ENCODE data around the gene BATF2.
"Not testable (repeated sequence)": the region's sequence is repeated elsewhere in the genome, so short reads cannot be mapped to it uniquely, and the experiment has no call there.

Gene BATF2, protein sequence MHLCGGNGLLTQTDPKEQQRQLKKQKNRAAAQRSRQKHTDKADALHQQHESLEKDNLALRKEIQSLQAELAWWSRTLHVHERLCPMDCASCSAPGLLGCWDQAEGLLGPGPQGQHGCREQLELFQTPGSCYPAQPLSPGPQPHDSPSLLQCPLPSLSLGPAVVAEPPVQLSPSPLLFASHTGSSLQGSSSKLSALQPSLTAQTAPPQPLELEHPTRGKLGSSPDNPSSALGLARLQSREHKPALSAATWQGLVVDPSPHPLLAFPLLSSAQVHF

DNA sequence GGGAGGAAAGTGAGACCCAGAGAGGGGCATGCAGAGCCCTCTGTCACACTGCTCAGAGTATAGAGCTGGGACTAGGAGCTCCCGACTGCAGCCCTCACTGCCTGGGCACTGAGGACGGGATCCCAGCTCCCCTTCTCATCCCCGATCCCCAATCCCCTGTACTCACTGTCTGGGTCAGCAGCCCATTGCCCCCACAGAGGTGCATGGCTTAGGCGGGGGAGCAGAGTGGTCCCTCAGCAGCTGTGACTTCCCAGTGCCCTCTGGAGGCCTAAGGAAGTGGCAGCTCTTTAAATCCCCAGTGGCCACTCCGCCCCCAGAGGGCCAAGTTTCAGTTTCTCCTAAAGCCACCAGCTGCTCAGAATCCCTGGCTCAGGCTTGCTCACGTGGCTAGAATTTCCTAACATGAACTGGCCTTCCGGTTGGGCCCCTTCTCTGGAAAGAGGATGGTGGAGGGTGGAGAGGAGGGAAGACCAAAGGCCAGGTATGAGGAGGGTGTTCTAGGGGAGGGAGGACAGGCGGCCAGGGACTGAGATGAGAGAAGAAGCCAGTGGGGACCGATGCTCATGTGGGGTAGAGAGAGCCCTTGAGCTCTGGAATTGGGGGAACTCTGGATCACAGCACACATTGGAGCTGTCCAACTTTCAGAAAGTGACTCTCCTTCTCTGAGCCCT lies at the start of gene BATF2:
BATF2 (minus strand) TSS at position 262 of the 671 bp plus-strand sequence; CDS start at position 205, 57 bp downstream.
- no peak for DNase-seq (ENCODE audit: low spot score)

DNA sequence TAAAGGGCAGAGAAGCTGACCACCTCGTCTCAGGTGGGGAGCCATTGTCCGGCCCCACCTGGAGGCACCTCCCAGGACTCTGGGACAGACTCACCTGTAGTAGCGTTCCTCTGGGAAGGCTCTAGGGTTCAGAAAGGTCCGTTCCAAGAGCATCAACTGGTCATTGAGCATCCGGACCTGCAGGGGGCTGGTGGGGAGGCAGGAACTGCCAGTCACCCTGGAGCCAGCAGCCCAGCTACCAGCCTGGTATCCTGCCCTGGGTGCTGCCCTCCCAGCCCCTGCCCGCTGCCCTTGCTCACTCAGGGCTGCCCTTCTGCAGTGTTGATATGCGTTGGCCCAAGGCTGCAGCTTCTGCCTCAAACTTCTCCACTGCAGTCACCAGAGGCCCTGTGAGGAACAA lies 49.0 kb upstream of the BATF2 start:
- DNase-seq (ENCODE audit: low spot score): no peak

- no peak for DNase-seq (ENCODE audit: low spot score)
Observed at GRCh38 chr11:65045061-65045460, 48.3 kb upstream of the BATF2 start.

DNA sequence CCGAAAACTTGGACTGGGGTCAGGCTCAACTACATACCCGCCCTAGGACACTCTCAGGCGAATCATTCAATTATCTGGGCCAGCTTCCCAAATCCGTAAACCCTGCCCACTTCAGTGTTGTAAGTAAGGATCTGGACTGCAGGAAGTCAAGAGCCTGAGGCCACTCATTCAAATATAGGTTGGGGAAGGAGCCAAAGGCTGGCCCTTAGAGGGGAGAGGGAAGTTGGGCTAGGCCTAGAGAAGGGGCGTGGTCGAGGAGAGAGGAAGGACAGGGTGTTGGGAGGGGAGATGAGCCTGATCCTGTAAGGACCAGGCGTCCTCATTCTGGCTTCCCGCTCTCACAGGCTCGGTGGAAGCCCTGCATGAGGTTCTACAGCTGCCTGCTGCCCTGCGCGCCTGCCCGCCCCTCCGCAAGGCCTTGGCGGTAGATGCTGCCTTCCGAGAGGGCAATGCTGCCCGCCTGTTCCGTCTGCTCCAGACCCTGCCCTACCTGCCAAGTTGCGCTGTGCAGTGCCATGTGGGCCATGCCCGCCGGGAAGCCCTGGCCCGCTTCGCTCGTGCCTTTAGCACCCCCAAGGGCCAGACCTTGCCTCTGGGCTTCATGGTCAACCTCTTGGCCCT lies 47.2 kb upstream of the BATF2 start:
- DNase-seq (ENCODE audit: low spot score): no peak

DNA sequence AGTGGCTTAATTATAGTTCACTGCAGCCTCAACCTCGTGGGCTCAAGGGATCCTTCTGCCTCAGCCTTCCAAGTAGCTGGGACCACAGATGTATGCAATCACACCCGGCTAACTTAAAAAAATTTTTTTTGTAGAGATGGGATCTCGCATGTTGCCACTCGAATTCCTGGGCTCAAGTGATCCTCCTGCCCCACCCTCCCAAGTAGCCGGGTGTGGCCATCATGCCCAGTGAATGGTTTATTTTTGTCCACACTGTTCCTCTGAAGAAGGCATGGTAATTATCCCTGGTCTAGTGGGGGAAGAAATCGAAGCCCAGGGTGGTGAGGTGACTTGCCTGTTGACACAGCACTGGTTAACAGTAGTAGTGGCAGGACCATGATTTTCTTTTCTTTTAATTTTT lies 46.1 kb upstream of the BATF2 start:
- no peak for DNase-seq (ENCODE audit: low spot score)

GRCh38 chr11:65040847-65041622 lies 44.3 kb upstream of the BATF2 start, which contains the start of gene SAC3D1:
Gene SAC3D1 (plus strand): TSS chr11:65041210. CDS start chr11:65041293, 83 bp downstream.
- peak; percentile 95 for DNase-seq (ENCODE audit: low spot score)

DNA sequence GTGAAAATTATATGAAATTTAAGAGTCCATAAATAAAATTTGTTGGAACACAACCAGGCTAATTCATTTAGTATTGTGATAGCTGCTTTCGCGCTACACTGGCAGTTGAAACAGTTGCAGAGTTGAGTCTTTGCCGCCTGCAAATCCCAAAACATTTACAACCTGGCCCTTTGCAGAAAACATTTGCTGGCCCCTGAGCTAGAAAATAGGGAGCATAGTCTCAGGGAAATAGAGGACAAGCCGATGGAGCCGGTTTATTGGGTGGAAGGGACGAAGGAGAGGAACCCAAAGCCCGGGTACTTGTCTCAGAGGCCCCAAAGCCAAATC lies 43.7 kb upstream of the BATF2 start:
- DNase-seq (ENCODE audit: low spot score): no peak

GRCh38 chr11:65036931-65037330 lies 40.2 kb upstream of the BATF2 start:
- DNase-seq (ENCODE audit: low spot score): no peak

- no peak for DNase-seq (ENCODE audit: low spot score)
Observed at GRCh38 chr11:65035579-65035978, 38.8 kb upstream of the BATF2 start.

DNA sequence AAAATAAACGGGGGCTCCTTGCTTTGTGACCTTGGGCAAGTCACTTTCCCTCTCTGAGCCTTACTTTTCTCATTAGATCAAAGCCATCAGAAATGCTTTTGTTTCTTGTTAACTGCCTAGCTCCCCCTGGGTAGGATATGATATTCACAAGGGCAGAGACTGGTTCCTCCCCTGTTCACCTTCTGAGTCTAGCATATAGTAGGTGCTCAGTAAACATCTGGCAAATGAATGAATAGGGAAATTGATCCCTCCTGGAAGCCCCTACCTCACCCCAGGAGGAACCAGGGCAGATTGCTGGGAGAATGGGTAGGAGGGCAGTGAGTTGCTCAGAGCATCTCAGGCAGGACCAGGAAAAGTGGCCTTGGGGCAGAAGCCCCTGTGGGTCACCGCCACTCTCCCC lies 37.7 kb upstream of the BATF2 start:
- no peak for DNase-seq (ENCODE audit: low spot score)

GRCh38 chr11:65032216-65032615 lies 35.4 kb upstream of the BATF2 start:
- no peak for DNase-seq (ENCODE audit: low spot score)

DNA sequence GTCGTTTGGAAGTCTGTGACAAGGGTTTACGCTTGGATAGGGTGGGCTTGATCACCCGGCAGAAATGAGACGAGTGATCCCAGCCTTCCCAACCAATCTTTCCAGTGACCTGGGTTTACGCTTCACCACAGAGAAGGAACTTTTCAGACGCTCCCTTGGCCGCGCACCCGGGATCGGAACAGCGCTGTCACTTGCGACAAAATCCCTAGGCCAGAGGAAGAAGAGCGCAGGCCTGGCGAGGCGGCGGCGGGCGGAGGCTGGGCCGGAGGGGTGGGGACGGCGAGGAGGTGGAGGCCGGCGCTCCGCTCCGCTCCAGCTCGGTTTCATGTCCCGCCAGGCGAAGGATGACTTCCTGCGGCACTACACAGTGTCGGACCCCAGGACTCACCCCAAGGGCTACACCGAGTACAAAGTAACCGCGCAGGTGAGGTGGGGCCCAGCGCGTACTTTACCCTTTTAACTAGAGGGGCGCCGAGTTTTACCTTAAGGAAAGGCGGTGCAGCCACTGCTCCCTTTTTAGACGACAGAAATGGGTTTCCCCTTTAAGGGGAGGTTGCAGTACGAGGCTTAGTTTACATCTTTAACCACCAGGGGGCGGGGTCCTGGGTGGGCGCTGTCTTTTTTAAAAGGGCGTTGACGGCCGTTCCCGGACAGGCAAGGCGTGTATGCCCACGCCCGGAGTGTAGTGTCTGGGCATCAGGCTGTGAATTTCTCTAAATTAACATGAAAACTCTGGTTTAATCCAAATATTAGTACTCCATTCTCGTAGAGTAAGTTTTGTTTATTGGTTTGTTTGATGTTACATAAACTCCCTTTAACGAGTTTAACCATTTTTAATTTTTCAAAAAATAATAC lies 30.7 kb upstream of the BATF2 start, which contains the start of gene SNX15:
SNX15 (plus strand) TSS at position 227 of the 855 bp plus-strand sequence; CDS start at position 326, 99 bp downstream.
- peak; percentile 97 for DNase-seq (ENCODE audit: low spot score)

DNA sequence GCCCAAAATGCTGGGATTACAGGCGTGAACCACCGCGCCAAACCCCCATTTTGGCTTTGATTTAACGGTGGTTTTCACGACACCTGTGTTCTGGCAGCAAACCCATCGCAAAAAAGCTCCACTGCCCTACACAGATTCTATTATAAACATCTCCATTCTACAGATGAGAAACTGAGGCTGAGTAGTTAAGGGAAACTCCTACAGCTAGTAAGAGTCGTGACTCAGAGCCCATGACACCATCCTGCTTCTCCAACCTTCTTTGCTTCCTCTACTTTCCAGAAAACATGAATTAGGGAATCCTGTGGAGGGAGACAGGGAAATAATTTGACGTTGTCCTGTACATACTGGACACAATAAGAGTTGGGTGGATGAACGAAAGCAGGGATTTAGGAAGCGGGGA lies 30.0 kb upstream of the BATF2 start:
- no peak for DNase-seq (ENCODE audit: low spot score)

- not testable (repeated sequence) for DNase-seq (ENCODE audit: low spot score)
Observed at GRCh38 chr11:65023502-65023901, 26.7 kb upstream of the BATF2 start.

- DNase-seq (ENCODE audit: low spot score): no peak
Observed at GRCh38 chr11:65021509-65021908, 24.7 kb upstream of the BATF2 start.

DNA sequence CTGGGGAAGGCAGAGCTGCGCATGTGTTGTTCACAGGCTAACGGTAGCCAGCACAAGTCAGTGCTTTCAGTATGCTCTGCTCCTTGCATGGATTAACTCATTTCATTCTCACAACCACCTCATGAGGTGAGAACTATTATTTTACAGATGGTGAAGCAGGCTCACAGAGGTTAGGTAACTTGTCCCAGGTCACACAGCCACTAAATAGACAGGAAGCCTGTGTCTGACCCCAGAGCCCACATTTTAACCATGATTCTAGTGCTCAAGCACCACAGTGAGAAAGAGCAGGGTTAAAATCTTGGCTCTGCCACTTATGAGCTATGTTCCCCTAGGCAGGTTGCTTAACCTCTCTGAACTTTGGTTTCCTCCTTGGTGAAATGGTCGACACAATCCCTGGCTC lies 24.2 kb upstream of the BATF2 start:
- no peak for DNase-seq (ENCODE audit: low spot score)

GRCh38 chr11:65019824-65020223 lies 23.1 kb upstream of the BATF2 start:
- DNase-seq (ENCODE audit: low spot score): no peak

- DNase-seq (ENCODE audit: low spot score): no peak
Observed at GRCh38 chr11:65017937-65018336, 21.2 kb upstream of the BATF2 start.

GRCh38 chr11:65016705-65017104 lies 19.9 kb upstream of the BATF2 start:
- no peak for DNase-seq (ENCODE audit: low spot score)

GRCh38 chr11:65014726-65015227 lies 18.0 kb upstream of the BATF2 start:
- no peak for DNase-seq (ENCODE audit: low spot score)

Measured in activated CD4-positive, alpha-beta T cell treated with anti-CD3 and anti-CD28 coated beads, Interleukin-2, Interleukin-4, amounts not matched to agents 100 ng/mL and 50 ng/mL, durations not matched to agents 16 hours and 8 hours (primary cell).